IMR-90 (cell line): ENCODE data around the gene CRCP. TPM values are rescaled to one million over a fixed set of nuclear protein-coding genes. Genes with fewer than 3 reads are reported as not detected.
A peak's percentile ranks its signal among the peaks of the same experiment; 100 is the strongest.

Experiments used
- ATAC-seq: fragments of 200-7000 bp; cut with Tn5 transposase; 2 replicates; pipeline ENCODE4 v1.9.1; 2020; ENCODE audit warnings: low read depth, mild to moderate bottlenecking, moderate library complexity
- BruUV-seq: library from RNA; stranded (reverse); fragments of 400-500 nt; replicated peaks from 2 replicates; lab custom pipeline; 2021; lab: Mats Ljungman, UMichigan
- CTCF ChIA-PET: fragments of 300-600 bp; formaldehyde crosslinking; extraction: SDS; loops from one replicate; lab custom pipeline; 2021; ENCODE audit warnings: antibody characterized with exemption; lab: Yijun Ruan, JAX
- POLR2A ChIA-PET: fragments of 300-600 bp; sonication (Branson Sonifier 250); formaldehyde crosslinking; loops from one replicate; lab custom pipeline; 2022; ENCODE audit warnings: antibody characterized with exemption; ENCODE audit not compliant: unreplicated experiment; lab: Charles Lee
- DNase-seq: peaks from one replicate; pipeline ENCODE4 v3.0.0; 2013
- H2AFZ ChIP-seq: replicated peaks from 2 replicates; pipeline ENCODE3; 2013; ENCODE audit warnings: low read length, mild to moderate bottlenecking; ENCODE audit not compliant: poor library complexity
- H2AK5ac ChIP-seq: 2 replicates; pipeline ENCODE4 v1.6.1; 2013; ENCODE audit warnings: low read depth, low read length, inconsistent platforms
- H2AK9ac ChIP-seq: replicated peaks from 2 replicates; pipeline ENCODE3; 2013; ENCODE audit warnings: mild to moderate bottlenecking, low read depth, low read length, moderate library complexity; ENCODE audit not compliant: poor library complexity
- H2BK120ac ChIP-seq: 2 replicates; pipeline ENCODE4 v1.6.1; 2013; ENCODE audit warnings: low read depth, low read length, inconsistent platforms
- H2BK15ac ChIP-seq: 3 replicates; pipeline ENCODE4 v1.6.1; 2013; ENCODE audit warnings: low read depth, low read length, inconsistent platforms
- H2BK20ac ChIP-seq: 2 replicates; pipeline ENCODE4 v1.6.1; 2013; ENCODE audit warnings: low read depth, mild to moderate bottlenecking, inconsistent platforms, low read length, moderate library complexity
- H2BK5ac ChIP-seq: 2 replicates; pipeline ENCODE4 v1.6.1; 2013; ENCODE audit warnings: mild to moderate bottlenecking, low read depth, low read length, inconsistent platforms; ENCODE audit not compliant: poor library complexity, severe bottlenecking
- H3K14ac ChIP-seq: replicated peaks from 2 replicates; pipeline ENCODE4 v1.6.1; 2013; ENCODE audit warnings: low read depth, low read length, inconsistent platforms
- H3K18ac ChIP-seq: 2 replicates; pipeline ENCODE4 v1.6.1; 2013; ENCODE audit warnings: low read depth, low read length, control low read depth
- H3K23ac ChIP-seq: 2 replicates; pipeline ENCODE4 v1.6.1; 2013; ENCODE audit warnings: low read depth, low read length, inconsistent platforms
- H3K27ac ChIP-seq: 2 replicates; pipeline ENCODE4 v1.5.1; 2013; ENCODE audit warnings: mild to moderate bottlenecking, control low read depth, low read length; ENCODE audit not compliant: insufficient read depth
- H3K27me3 ChIP-seq: 2 replicates; pipeline ENCODE4 v1.6.1; 2013; ENCODE audit warnings: low read length; ENCODE audit not compliant: control insufficient read depth, insufficient read depth
- H3K36me3 ChIP-seq: 2 replicates; pipeline ENCODE4 v1.6.1; 2013; ENCODE audit warnings: low read length, mixed read lengths; ENCODE audit not compliant: control insufficient read depth, insufficient read depth
- H3K4ac ChIP-seq: 2 replicates; pipeline ENCODE4 v1.6.1; 2013; ENCODE audit warnings: low read depth, low read length, inconsistent platforms
- H3K4me1 ChIP-seq: 2 replicates; pipeline ENCODE4 v1.6.1; 2013; ENCODE audit warnings: low read length, mixed read lengths; ENCODE audit not compliant: control insufficient read depth, insufficient read depth
- H3K4me2 ChIP-seq: 2 replicates; pipeline ENCODE4 v1.6.1; 2013; ENCODE audit warnings: low read depth, mild to moderate bottlenecking, control low read depth, low read length, moderate library complexity
- H3K4me3 ChIP-seq: 2 replicates; pipeline ENCODE4 v1.5.1; 2013; ENCODE audit warnings: low read depth, mild to moderate bottlenecking, control low read depth, low read length, moderate library complexity; ENCODE audit not compliant: insufficient read depth
- H3K56ac ChIP-seq: 2 replicates; pipeline ENCODE4 v1.6.1; 2013; ENCODE audit warnings: low read length, inconsistent platforms; ENCODE audit not compliant: insufficient read depth; ENCODE audit errors: extremely low read depth
- H3K79me1 ChIP-seq, 2 experiments: 2 replicates each; pipeline ENCODE4 v1.6.1; 2013; ENCODE audit warnings: low read length in 2 of 2, inconsistent platforms in 1 of 2, low read depth in 1 of 2
- H3K9ac ChIP-seq: 2 replicates; pipeline ENCODE4 v1.6.1; 2013; ENCODE audit warnings: low read depth, low read length, control low read depth
- H3K9me1 ChIP-seq: 2 replicates; pipeline ENCODE4 v1.6.1; 2013; ENCODE audit warnings: low read length, inconsistent platforms; ENCODE audit not compliant: insufficient read depth
- H3K9me3 ChIP-seq: 2 replicates; pipeline ENCODE4 v1.6.1; 2013; ENCODE audit warnings: low read length; ENCODE audit not compliant: control insufficient read depth, insufficient read depth
- H4K20me1 ChIP-seq: 2 replicates; pipeline ENCODE4 v1.6.1; 2013; ENCODE audit warnings: low read length, inconsistent platforms; ENCODE audit not compliant: insufficient read depth
- H4K5ac ChIP-seq: 2 replicates; pipeline ENCODE4 v1.6.1; 2013; ENCODE audit warnings: mild to moderate bottlenecking, low read depth, low read length, control low read depth
- H4K8ac ChIP-seq, 2 experiments: 2 replicates each; pipeline ENCODE4 v1.6.1; 2013; ENCODE audit warnings: low read depth in 2 of 2, low read length in 2 of 2, control low read depth in 1 of 2, inconsistent platforms in 1 of 2
- H4K91ac ChIP-seq: 2 replicates; pipeline ENCODE4 v1.6.1; 2013; ENCODE audit warnings: low read depth, low read length, inconsistent platforms; ENCODE audit not compliant: insufficient read depth
- CEBPB ChIP-seq: IDR thresholded peaks from 2 replicates; pipeline ENCODE4 v1.6.1; 2012; ENCODE audit warnings: low read depth, low read length, improper control_type of control experiment
- FOS ChIP-seq: fragments of 150-350 bp; IDR thresholded peaks from 2 replicates; pipeline ENCODE4 v1.6.1; 2016; ENCODE audit warnings: low read depth, low read length
- MAFK ChIP-seq: IDR thresholded peaks from 2 replicates; pipeline ENCODE4 v1.6.1; 2012; ENCODE audit warnings: low read depth, low read length, improper control_type of control experiment
- MAZ ChIP-seq: IDR thresholded peaks from 2 replicates; pipeline ENCODE4 v1.6.1; 2012; ENCODE audit warnings: low read depth, mild to moderate bottlenecking, low read length, improper control_type of control experiment, moderate library complexity, borderline replicate concordance
- MXI1 ChIP-seq: IDR thresholded peaks from 2 replicates; pipeline ENCODE4 v1.6.1; 2012; ENCODE audit warnings: low read depth, mild to moderate bottlenecking, low read length, moderate library complexity, borderline replicate concordance
- NFE2L2 ChIP-seq: fragments of 150-350 bp; IDR thresholded peaks from 2 replicates; pipeline ENCODE4 v1.6.1; 2016; ENCODE audit warnings: low read depth, mild to moderate bottlenecking, low read length
- POLR2A ChIP-seq: IDR thresholded peaks from 2 replicates; pipeline ENCODE4 v1.6.1; 2012; ENCODE audit warnings: mild to moderate bottlenecking, low read depth, low read length
- RCOR1 ChIP-seq: IDR thresholded peaks from 2 replicates; pipeline ENCODE4 v1.6.1; 2012; ENCODE audit warnings: mild to moderate bottlenecking, low read length, improper control_type of control experiment; ENCODE audit not compliant: insufficient replicate concordance
- USF2 ChIP-seq: fragments of 150-350 bp; IDR thresholded peaks from 2 replicates; pipeline ENCODE4 v1.6.1; 2017; ENCODE audit warnings: mild to moderate bottlenecking, antibody characterized with exemption, low read length, low read depth
- WGBS, 2 experiments: methylation state at CpG; one replicate each; pipeline versions ENCODE4 v1.1.5 to v1.1.7; 2013; ENCODE audit warnings: missing lambda C conversion rate in 2 of 2; ENCODE audit not compliant: insufficient read length in 1 of 2; ENCODE audit errors: extremely low coverage in 2 of 2; 5-methylcytosine and 5-hydroxymethylcytosine counted together
- dilution Hi-C: fragments of 300-500 bp; cut with HindIII; formaldehyde crosslinking; loops from one replicate; pipeline ENCODE4 v1.14.3; 2018; ENCODE audit warnings: low sequenced_read_pairs; ENCODE audit not compliant: unreplicated experiment
- in situ Hi-C: fragments of 300-500 bp; cut with MboI; formaldehyde crosslinking; loops from 3 replicates; pipeline ENCODE4 v1.14.3; 2019; ENCODE audit warnings: low sequenced_read_pairs, inconsistent platforms, mixed read lengths
- intact Hi-C: fragments of 100-400 bp; cut with micrococcal nuclease; formaldehyde crosslinking; loops from 2 replicates; pipeline ENCODE4 v1.10.0; 2022
- polyA plus RNA-seq, 3 experiments: library from polyadenylated mRNA; depleted of rRNA; stranded (reverse); fragments of >200 nt; gene quantifications; 2 replicates each; pipeline ENCODE4 v1.2.3, GENCODE V29; 2012; ENCODE audit warnings: low replicate concordance in 1 of 3
- total RNA-seq: library from RNA; depleted of rRNA; stranded (reverse); fragments of >200 nt; gene quantifications from 2 replicates; pipeline ENCODE4 v1.2.3, GENCODE V29; 2012

CRCP gene
- total and polyA plus RNA-seq, 2 of the 4 experiments (the other 2 are of a cell fraction), result 22.9 to 37.5 TPM

- Histone ChIP-seq H2BK15ac (no peak overlapping the region; the same call in 2 of the 3 replicates), H3K9me3 (peaks cover 2% of the 10 kb centered on the region; the same call in 1 of the 2 replicates), H3K9ac (no peak overlapping the region), H3K14ac (no peak overlapping the region), H3K36me3 (no peaks in the 10 kb centered on the region), H2BK20ac (peak overlapping the region; percentile 33; the same call in 1 of the 2 replicates), H3K56ac (no peak overlapping the region), H3K4me2 (no peak overlapping the region), H4K5ac (no peak overlapping the region; the same call in 1 of the 2 replicates), H2AK5ac (no peak overlapping the region), H3K9me1 (no peaks in the 10 kb centered on the region), H4K8ac (no peak overlapping the region), H3K79me1 (no peaks in the 10 kb centered on the region), H3K23ac (no peak overlapping the region), H3K4ac (no peak overlapping the region), H2BK5ac (no peak overlapping the region), H3K4me3 (no peak overlapping the region), H2AK9ac (no peak overlapping the region), H4K91ac (no peak overlapping the region), H3K4me1 (peaks cover 11% of the 10 kb centered on the region), H3K27ac (no peak overlapping the region), H3K18ac (no peak overlapping the region), H2BK120ac (no peak overlapping the region), H3K27me3 (no peaks in the 10 kb centered on the region), H2AFZ (no peak overlapping the region), H4K20me1 (no peaks in the 10 kb centered on the region)
- BruUV-seq, result no TSS peak
- dilution Hi-C loops, result no loop called here
- intact Hi-C loops, result no loop called here
- TF ChIP-seq FOS, result no peak
- TF ChIP-seq CEBPB, result peak; percentile 18; the same call in 1 of the 2 replicates
- TF ChIP-seq MAFK, result no peak
- no peak for TF ChIP-seq MXI1
- no peak for TF ChIP-seq MAZ
- no peak for TF ChIP-seq NFE2L2
- no peak for TF ChIP-seq USF2
- no peak for TF ChIP-seq RCOR1
- TF ChIP-seq POLR2A, result no peak
- ChIA-PET CTCF (no interaction called here), POLR2A (no interaction called here)
- no peak for ATAC-seq
- WGBS, 2 experiments, result no CpG with 5 or more reads among the region's 6 CpGs
- DNase-seq, result no peak
- in situ Hi-C loops, result no loop called here
Observed at GRCh38 chr7:66182920-66183319, 68.3 kb downstream of the CRCP start.
